Measurements from ENCODE around the gene WNK2.

- TF ChIP-seq CTCF (IDR thresholded peaks at IDR 0.05), result no peak
- no peak for TF ChIP-seq POLR2A (IDR thresholded peaks at IDR 0.05)
Measured at GRCh38 chr9:93230601-93231000, 46.7 kb downstream of the WNK2 start.
